Mesenteric fat pad (tissue), 1 donor: ENCODE results near the gene ZNF205. TPM values are rescaled to one million over a fixed set of nuclear protein-coding genes. Genes with fewer than 3 reads are reported as not detected.
"Not testable (repeated sequence)": the region's sequence is repeated elsewhere in the genome, so short reads cannot be mapped to it uniquely, and the experiment has no call there.

Experiments used
- DNase-seq: peaks from one replicate; pipeline ENCODE4 v3.0.0-alpha.2; 2020; ENCODE audit warnings: low spot score
- long read RNA-seq: library from polyadenylated mRNA; unstranded; transcript quantifications from one replicate; pipeline ENCODE4 v2.0.0, GENCODE V29; 2020
- total RNA-seq: library from RNA; stranded (reverse); fragmentation: NEBNext Ultra II Directional; extraction: Animal tissue kit (Norgen Biotek cat#: 25700); gene quantifications from one replicate; pipeline ENCODE4 v1.2.1, GENCODE V29; 2021
- donor health status: DM: yes; HTN: yes; CAD: no.

The ZNF205 gene
- 6.1 TPM for total RNA-seq
- long read RNA-seq, partial matches to known transcripts: 3 of 5 reads
- long read RNA-seq, other reads (novel, unspliced or antisense): 1 of 5 reads

DNA sequence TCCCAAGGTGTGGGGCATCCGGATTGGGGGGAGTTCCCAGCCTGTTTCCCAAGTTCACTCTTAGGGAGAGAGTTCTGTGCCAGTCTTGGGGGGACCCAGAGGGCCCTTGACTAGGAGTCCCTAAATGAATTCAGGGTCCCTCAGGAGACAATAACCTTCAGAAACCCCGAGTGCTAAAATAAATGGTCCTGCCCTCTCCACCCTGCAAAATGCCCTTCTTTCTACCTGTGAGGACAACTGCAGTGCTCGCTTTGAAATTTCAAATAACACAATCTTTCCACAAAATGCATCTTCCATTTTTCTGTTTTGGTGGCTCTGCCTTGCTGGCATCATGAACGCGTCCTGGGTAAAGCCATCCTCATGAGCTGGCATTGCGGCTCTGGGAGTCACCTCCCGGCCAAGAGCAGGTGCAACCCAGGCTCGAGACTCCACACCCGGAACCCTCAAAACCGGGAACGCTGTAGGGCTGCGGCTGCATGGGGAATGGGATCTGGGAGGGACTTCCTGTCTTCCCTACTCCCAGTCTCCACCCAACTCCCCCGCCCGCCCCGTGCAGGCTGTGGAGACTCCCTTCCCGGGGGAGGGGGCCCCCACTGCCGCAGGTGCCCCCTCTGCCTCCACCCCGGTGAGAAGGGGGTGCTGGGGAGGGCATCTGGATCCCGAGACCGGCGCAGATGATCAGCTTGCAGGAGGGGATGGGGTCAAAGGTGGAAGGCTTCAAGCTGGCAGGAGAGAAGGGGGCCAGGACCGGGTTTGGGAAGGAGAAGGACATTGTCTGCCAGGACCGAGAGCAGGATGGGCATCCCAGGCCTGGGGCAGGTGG, at the start of gene ZNF205:
TSS of gene ZNF205 (plus strand) at position 529 of the 823 bp plus-strand sequence. CDS start 845 bp downstream, outside the sequence.
- no peak for DNase-seq

DNA sequence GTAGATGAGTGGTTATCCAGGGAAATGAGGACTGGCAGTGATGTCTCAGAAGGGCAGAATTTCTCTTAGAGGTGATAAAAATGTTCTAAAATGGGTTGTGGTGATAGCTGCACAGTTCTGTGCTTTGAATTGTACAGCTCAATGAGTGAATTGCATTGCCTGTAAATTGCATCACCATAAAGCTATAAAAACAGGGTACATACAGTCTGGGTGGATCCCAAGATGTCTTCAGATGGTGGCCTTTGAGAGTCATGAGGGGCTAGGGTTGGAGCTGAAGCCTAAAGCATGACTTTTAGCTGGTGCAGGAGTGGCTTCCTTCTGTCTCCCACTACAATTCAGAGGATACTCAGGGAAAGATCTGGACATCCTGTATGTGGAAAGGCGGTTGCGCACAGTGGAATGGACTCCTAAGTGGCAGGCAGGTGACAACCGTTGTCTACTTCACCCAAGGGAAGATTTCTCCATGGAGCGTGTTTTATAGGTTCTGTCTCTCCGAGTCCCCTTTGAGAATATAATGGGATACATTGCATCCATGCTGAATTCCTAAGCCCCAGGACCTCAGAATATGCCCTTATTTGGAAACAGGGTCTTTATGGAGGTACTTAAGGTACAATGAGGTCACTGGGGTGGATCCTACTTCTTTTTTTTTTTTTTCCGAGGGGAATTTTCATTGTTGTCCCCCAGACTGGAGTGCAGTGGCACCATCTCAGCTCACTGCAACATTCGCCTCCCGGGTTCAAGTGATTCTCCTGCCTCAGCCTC, 48.6 kb upstream of the ZNF205 start:
- no peak for DNase-seq

DNA sequence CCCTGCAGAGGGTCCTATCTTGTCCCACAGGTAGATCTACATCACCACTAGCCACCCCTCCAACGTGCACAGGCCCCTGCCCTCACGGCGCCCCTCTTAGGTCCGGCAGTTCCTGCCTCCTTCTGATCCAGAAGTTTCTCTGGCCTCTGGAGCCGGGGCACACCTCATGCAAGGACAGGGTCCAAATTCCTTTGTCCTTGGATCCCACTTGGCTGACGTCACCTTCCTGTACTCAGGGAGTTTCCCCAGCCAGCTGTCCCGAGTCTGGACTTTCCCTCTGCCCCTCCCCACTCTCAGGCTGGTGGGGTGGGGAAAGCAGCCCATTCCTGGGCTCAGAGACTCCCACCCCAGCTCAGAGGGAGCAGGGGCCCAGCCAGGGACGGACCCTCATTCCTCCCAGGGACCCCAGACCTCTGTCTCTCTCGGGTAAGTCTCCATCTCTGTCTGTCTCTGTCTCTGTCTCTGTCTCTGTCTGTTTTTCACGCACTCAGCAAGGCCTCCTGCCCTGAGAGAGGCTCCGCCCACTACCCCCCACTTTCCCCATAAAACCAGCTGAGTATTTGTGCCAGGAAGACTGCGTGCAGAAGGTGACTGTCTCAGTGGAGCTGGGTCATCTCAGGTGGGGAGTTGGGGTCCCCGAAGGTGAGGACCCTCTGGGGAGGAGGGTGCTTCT, 47.2 kb upstream of the ZNF205 start, which contains the start of gene IL32:
TSS of gene IL32 (plus strand) at position 572 of the 673 bp plus-strand sequence. CDS start 172 bp downstream, outside the sequence.
- DNase-seq: no peak

DNA sequence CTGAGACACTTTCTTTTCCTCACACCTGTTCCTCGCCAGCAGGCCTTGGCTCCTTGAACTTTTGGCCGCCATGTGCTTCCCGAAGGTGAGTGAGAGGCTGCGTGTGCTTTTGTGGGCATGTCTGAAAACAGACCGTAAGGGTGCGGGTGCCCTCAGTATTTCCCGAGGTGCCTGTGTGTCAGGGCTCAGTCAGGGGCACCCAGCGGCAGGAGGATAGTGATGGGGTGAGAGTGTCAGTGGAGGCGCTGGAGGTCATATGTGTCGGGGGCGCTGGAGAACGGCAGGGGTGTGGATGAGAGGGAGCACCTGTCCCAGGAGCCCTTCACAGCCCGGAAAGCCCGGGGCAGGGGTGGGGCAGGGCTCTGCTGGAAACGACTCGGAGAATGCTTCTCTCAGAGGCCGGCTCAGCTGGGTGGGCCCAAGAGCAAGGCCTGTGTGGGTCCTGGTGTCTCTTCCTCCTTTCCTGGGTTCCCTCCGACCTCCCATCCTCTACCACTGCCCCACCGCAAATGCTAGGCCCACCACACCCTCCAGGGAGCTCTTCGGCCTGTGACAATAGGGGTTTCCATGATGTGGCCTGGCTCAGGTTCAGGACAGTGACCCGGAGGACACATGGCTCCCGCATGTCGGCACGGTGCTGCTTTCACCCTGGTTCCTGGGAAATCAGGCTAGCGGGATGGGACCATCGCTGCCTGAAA, 46.5 kb upstream of the ZNF205 start:
- DNase-seq: no peak

DNA sequence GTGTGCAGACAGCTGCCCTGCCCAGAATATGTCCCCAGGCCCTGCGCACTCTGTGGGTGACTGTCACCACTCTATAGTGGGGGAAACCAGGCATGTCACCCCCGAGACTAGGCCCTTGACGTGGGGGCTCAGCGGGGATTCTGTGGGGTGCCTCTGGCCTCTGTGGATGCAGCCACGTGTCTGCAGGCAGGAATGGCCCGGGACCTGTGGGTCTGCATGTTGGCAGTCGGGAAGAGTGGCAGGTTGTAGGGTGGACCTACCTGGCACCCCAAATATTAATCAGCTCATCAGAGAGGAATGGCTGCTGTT, 46.0 kb upstream of the ZNF205 start:
- DNase-seq: no peak

DNA sequence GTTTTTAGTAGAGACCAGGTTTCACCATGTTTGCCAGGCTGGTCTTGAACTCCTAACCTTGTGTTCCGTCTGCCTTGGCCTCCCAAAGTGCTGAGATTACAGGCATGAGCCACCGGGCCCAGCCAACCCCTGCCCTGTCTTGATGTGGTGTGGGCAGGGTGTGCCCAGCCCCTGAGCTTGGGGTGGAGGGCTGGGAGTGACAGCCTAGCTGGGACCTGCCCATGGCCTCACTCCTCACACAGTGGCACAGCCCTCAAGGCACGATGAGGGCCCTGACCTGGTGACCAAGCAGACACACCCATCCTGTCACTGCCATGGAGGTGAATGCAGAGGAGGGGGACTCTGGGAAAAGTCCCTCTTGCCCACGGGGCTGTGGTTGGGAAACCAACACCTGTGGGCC, 43.9 kb upstream of the ZNF205 start:
- no peak for DNase-seq

DNA sequence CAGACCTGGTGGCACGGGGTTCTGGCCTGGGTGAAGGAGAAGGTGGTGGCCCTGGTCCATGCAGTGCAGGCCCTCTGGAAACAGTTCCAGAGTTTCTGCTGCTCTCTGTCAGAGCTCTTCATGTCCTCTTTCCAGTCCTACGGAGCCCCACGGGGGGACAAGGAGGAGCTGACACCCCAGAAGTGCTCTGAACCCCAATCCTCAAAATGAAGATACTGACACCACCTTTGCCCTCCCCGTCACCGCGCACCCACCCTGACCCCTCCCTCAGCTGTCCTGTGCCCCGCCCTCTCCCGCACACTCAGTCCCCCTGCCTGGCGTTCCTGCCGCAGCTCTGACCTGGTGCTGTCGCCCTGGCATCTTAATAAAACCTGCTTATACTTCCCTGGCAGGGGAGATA, 43.2 kb upstream of the ZNF205 start:
- not testable (repeated sequence) for DNase-seq

DNA sequence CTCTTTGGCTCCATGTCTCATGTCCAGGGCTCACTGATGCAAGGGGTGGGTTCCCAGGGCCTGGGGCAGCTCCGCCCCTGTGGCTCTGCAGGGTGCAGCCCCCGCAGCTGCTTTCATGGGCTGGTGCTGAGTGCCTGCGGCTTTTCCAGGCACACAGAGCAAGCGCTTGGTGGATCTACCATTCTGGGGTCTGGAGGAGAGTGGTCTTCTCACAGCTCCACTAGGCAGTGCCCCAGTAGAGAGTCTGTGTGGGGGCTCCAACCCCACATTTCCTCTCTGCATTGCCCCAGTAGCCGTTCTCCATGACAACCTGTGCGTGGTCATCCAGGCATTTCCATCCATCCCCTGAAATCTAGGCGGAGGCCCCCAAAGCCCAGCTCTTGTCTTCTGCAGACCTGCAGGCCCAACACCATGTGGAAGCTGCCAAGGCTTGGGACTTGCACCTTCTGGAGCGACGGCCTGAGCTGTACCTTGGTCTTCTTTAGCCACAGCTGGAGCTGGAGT, 41.7 kb upstream of the ZNF205 start:
- no peak for DNase-seq

DNA sequence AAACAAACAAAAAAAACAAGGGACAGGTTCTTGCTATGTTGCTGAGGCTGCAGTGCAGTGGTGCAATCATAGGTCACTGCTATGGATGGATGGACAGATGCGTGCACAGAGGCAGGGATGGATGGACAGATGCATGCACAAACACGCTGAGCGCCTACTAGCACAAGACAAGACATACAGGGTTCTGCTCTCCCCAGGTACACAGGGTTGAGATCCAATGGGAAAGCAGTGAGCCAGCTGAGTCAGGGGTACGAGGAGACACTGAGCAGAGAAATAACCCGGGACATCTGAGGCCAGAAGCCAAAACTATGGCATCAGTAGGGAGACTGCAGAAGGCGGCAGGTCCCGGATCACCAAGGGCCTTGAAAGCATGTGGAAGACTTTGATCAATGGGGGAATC, 40.7 kb upstream of the ZNF205 start:
- DNase-seq: no peak

DNA sequence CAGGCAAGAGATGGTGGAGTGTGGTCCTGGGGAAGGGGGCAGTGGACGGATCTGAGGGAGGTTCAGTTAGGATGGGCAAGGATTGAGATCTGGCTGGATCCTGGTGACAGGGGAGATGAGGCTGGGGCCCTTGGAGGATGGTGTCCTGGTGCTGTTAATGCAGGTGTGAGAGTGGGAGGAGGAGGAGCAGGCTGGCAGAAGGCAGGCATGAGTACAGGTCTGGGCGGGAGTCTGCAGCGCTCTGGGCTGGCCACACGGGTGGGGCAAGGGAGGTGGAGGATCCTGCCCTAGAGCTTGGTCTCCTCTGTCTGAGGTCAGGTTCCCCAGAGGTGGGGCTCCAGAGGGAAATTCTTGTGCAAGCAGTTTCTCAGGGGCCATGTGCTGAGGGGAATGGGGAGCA, 40.2 kb upstream of the ZNF205 start:
- not testable (repeated sequence) for DNase-seq

DNA sequence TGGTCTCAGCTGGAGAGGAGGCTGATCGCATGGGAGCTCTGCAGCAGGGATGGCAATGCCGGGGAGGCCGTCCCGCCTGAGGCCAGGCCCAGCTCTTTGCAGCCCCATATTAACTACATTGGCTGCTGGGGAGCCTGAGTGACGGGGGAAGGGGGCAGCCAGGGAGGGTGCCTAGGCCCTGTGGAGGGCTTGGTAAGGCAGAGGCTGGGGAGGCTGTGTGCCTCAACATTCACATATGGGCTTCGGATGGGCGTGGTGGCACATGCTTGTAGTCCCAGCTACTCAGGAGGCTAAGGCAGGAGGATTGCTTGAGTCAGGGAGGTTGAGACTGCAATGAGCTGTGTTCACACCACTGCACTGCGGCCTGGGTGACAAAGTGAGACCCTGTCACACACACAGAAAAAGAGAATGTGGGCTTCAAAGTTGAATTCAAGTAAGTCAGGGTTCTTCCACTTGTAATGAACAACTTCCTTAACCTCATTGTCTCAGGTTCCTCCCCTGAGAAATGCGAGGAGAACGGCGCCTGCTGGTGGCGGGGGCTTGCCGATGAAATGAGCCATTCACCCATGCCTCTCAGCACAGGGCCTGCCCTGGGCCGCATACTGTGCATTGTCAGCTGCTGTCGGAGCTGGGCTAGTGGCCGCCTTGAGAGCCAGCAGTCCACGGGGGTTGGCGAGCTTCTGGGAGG, 39.7 kb upstream of the ZNF205 start:
- not testable (repeated sequence) for DNase-seq

DNA sequence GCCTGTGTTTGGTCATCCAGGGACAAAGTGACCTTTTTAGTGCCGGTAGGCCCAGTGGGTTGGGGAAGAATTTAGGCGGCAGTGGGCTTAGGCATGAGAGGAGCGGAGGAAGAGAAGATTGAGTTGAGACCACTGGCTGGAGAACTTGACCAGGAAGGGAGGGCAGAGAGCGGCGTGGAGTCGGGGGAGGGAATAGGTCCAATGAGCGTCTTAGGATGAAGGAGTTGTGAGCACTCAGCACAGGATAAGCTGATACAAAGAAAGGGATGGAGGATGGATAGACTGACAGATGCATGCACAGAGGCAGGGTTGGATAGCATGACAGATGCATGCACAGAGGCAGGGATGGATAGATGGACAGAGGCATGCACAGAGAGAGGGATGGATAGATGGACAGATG, 38.9 kb upstream of the ZNF205 start:
- DNase-seq: no peak

DNA sequence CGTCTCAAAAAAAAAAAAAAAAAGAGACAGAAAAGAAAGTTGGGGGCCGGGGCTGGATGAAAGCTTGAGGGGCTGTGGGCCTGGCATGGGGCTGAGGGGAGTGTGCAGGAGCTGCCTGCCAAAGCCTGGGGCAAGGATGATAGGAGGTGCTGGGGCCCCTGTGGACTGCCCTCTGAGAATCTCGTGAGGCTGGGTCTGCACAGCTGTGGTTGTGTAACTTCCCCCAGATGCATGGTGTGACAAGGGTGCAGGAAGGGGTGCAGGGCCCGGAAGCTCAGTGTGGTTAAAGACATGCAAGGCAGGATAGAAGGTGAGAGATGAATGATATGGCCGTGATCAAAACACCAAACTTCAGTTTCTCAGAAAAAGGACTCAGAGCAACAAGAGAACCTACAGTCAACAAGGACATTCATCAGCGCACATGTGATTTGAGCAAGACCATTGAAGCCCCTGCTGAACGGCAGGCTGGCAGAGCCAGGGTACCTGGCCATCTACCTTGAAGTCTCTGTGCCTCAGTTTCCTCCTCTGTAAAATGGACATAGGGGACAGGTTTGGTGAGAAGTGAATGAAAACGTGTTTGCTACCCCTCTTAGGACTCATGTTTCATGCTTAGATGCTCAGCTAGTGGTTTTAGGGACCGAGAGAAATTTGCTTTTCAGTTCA, 37.4 kb upstream of the ZNF205 start:
- DNase-seq: no peak

DNA sequence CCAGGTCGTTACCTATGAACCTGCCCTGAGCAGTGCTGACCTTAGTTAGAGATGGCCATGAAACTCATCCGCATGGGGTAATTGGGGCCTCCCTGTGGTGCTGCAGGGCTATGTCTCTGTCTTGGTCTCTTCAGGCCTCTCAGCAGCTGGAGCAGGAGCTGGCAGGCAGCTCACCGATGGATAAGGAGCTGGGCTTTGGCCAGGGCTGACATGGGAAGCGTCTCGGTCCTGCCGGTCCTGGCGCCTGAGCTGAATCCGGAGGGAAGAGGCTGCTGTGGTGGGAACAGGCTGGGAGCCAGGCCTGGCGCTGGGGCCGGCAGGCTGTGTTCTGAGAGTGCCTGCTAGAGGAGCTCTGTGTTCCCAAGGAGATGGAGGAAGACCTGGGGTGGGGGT, 36.9 kb upstream of the ZNF205 start:
- DNase-seq: no peak

DNA sequence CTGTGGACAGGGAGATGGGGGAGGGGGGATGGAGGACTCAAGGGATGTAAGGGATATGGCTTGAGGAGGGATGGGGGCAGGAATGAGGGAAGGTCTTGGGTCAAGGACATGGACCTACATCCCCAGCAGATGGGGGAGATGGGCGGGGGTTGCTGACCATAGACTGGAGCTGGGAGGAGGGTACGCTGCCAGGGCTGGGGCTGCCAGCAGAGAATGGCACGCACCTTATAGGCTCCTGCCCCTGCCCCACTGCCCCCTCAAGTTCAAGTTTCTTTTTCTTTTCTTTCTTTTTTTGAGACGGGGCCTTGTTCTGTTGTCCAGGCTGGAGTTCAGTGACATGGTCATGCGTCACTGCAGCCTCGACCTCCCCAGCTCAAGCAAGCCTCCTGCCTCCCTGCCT, 36.4 kb upstream of the ZNF205 start:
- not testable (repeated sequence) for DNase-seq

DNA sequence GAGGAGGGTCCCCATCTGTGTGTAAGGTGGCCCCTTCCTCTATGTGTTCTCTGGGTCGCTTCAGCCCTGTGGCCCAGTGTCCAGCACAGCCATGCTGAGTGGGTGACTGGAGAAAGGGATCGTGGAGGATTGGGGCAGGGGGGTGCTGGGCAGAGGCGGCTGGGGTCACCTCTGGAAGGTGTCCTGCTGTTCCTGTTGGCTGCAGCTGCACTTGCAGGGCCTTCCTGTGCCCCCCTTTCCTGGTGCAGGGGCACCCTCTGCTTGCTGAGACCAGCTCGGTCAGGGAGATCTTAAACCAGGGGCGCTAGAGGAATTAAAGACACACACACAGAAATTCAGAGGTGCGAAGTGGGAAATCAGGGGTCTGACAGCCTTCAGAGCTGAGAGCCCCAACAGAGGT, 35.8 kb upstream of the ZNF205 start:
- no peak for DNase-seq

DNA sequence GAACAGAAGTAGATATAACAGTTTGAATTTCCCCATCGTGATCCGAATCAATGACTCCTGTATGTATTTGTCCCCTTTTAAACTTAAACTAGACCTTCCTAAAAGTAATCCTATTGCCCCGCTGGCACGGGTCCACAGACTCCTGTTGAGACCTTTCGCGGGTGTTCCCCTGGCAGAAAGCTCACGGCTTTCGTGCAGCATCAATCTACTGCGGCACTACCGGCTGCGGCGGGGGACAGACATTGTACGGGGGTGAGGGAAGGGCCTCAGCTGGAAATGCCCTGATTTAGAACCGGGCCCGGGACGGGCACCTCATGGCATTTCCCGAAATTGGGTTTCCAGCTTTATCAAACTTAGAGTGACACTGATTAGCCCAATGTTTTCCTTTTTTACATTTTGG, 32.4 kb upstream of the ZNF205 start:
- DNase-seq: no peak

DNA sequence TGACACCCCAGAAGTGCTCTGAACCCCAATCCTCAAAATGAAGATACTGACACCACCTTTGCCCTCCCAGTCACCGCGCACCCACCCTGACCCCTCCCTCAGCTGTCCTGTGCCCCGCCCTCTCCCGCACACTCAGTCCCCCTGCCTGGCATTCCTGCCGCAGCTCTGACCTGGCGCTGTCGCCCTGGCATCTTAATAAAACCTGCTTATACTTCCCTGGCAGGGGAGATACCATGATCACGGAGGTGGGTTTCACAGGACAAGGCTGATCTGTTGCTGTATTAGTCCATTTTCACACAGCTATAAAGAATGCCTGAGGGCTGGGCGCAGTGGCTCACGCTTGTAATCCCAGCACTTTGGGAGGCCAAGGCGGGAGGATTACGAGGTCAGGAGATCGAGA, 30.4 kb upstream of the ZNF205 start:
- DNase-seq: not testable (repeated sequence)

DNA sequence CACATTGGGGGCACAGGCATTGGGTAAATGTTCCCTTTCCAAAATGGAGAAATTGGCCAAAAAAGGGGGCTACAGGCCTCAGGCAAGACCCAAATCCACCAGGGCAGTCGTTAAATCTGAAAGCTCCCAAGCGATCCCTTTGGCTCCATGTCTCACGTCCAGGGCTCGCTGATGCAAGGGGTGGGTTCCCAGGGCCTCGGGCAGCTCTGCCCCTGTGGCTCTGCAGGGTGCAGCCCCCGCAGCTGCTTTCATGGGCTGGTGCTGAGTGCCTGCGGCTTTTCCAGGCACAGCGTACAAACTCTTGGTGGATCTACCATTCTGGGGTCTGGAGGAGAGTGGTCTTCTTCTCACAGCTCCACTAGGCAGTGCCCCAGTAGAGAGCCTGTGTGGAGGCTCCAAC, 29.0 kb upstream of the ZNF205 start:
- DNase-seq: not testable (repeated sequence)

DNA sequence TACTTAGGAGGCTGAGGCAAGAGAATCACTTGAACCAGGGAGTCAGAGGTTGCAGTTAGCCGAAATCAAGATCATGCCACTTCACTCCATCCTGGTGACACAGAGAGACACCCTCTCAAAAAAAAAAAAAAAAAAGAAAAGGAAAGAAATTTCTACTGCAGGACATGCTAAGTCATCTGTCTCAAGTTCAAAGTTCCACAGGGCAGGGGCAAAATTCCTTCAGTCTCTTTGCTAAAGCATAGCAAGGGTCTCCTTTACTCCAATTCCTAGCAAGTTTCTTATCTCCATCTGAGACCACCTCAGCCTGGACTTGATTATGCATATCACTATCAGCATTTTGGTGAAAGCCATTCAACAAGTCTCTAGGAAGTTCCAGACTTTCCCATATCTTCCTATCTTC, 27.9 kb upstream of the ZNF205 start:
- no peak for DNase-seq
